Trophoblast cell (in vitro differentiated cells and primary cell): ENCODE results near the gene TCOF1.

Source experiments
- DNase-seq, 2 donors: peaks; one replicate each; pipeline ENCODE4 v3.0.0-alpha.2; 2016
- H2AFZ ChIP-seq: 2 replicates; pipeline ENCODE4 v1.6.1; 2013; ENCODE audit warnings: low read length, moderate library complexity, mild to moderate bottlenecking; ENCODE audit not compliant: insufficient read depth, poor library complexity
- H2AK5ac ChIP-seq: 2 replicates; pipeline ENCODE4 v1.6.1; 2013; ENCODE audit warnings: mild to moderate bottlenecking, low read length
- H2BK120ac ChIP-seq: 2 replicates; pipeline ENCODE4 v1.6.1; 2013; ENCODE audit warnings: low read length, mild to moderate bottlenecking, moderate library complexity; ENCODE audit not compliant: insufficient read depth, poor library complexity
- H2BK12ac ChIP-seq: 2 replicates; pipeline ENCODE4 v1.6.1; 2013; ENCODE audit warnings: mild to moderate bottlenecking, low read length, moderate library complexity
- H2BK5ac ChIP-seq: 2 replicates; pipeline ENCODE4 v1.6.1; 2013; ENCODE audit warnings: low read length, low read depth, moderate library complexity, mild to moderate bottlenecking; ENCODE audit not compliant: poor library complexity
- H3K14ac ChIP-seq: 2 replicates; pipeline ENCODE4 v1.6.1; 2013; ENCODE audit warnings: mild to moderate bottlenecking, low read length
- H3K18ac ChIP-seq: 2 replicates; pipeline ENCODE4 v1.6.1; 2013; ENCODE audit warnings: mild to moderate bottlenecking, low read length
- H3K23ac ChIP-seq: 2 replicates; pipeline ENCODE4 v1.6.1; 2013; ENCODE audit warnings: low read length
- H3K27ac ChIP-seq: 2 replicates; pipeline ENCODE4 v1.5.1; 2013; ENCODE audit warnings: low read depth, mild to moderate bottlenecking, inconsistent platforms, low read length, moderate library complexity
- H3K27me3 ChIP-seq: 2 replicates; pipeline ENCODE4 v1.6.1; 2013; ENCODE audit warnings: inconsistent platforms, mild to moderate bottlenecking, low read length, moderate library complexity; ENCODE audit not compliant: insufficient read depth
- H3K36me3 ChIP-seq, 2 experiments: 1 replicate in 1 of 2; 2 replicates in 1 of 2; pipeline ENCODE4 v1.6.1; 2013; ENCODE audit warnings: low read length in 2 of 2, mild to moderate bottlenecking in 2 of 2, moderate library complexity in 1 of 2; ENCODE audit not compliant: insufficient read depth in 2 of 2, control insufficient read depth in 1 of 2
- H3K4ac ChIP-seq: 2 replicates; pipeline ENCODE4 v1.6.1; 2013; ENCODE audit warnings: low read depth, mild to moderate bottlenecking, low read length, moderate library complexity
- H3K4me1 ChIP-seq, 2 experiments: 1 replicate in 1 of 2; 2 replicates in 1 of 2; pipeline ENCODE4 v1.6.1; 2013; ENCODE audit warnings: low read length in 2 of 2, mild to moderate bottlenecking in 2 of 2, moderate library complexity in 1 of 2; ENCODE audit not compliant: insufficient read depth in 2 of 2, control insufficient read depth in 1 of 2
- H3K4me2 ChIP-seq: 2 replicates; pipeline ENCODE4 v1.6.1; 2013; ENCODE audit warnings: inconsistent platforms, mild to moderate bottlenecking, low read length, moderate library complexity
- H3K4me3 ChIP-seq: 2 replicates; pipeline ENCODE4 v1.5.1; 2013; ENCODE audit warnings: mild to moderate bottlenecking, low read depth, low read length, inconsistent platforms
- H3K79me1 ChIP-seq: one replicate; pipeline ENCODE4 v1.6.1; 2013; ENCODE audit warnings: low read length
- H3K79me2 ChIP-seq: 2 replicates; pipeline ENCODE4 v1.6.1; 2013; ENCODE audit warnings: low read length, mild to moderate bottlenecking; ENCODE audit not compliant: control insufficient read depth, insufficient read depth, poor library complexity
- H3K9ac ChIP-seq: 2 replicates; pipeline ENCODE4 v1.6.1; 2013; ENCODE audit warnings: mild to moderate bottlenecking, low read length
- H3K9me3 ChIP-seq: 2 replicates; pipeline ENCODE4 v1.6.1; 2013; ENCODE audit warnings: low read depth, mild to moderate bottlenecking, control low read depth, inconsistent platforms, low read length; ENCODE audit not compliant: insufficient read depth
- H4K12ac ChIP-seq: 2 replicates; pipeline ENCODE4 v1.6.1; 2013; ENCODE audit warnings: low read depth, mild to moderate bottlenecking, low read length, moderate library complexity
- H4K8ac ChIP-seq: 2 replicates; pipeline ENCODE4 v1.6.1; 2013; ENCODE audit warnings: low read depth, mild to moderate bottlenecking, low read length, moderate library complexity
- H4K91ac ChIP-seq: one replicate; pipeline ENCODE4 v1.6.1; 2013; ENCODE audit warnings: low read depth, mild to moderate bottlenecking, low read length, moderate library complexity
- WGBS: extraction: QIAGEN DNeasy Blood & Tissue Kit; methylation state at CpG from one replicate; pipeline ENCODE4 v1.1.7; 2013; ENCODE audit warnings: missing lambda C conversion rate; ENCODE audit not compliant: insufficient read length, insufficient coverage; ENCODE audit errors: extremely low coverage; 5-methylcytosine and 5-hydroxymethylcytosine counted together

The TCOF1 gene

DNA sequence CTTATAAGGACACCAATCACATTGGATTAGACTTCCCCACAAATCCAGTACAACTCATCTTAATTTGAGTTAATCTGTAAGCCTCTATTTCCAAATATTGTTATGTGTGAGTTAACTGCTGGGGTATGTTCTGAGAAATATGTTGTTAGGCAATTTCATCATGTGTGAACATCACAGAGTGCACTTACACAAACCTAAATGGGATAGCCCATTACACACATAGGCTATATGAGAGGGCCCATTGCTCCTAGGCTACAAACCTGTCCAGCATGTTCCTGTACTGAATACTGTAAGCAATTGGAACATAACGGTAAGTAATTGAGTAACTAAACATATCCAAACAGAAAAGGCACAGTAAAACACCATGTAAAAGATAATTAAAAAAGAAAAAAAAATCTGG, 35.7 kb upstream of the TCOF1 start:
- H2AK5ac ChIP-seq, result no peak overlapping the region

GRCh38 chr5:150322202-150322601, 35.3 kb upstream of the TCOF1 start:
- peaks cover 13% of the 10 kb centered on the region for H3K79me1 ChIP-seq
- peak; percentile 87 to 94 for DNase-seq
- H3K4ac ChIP-seq, result no peak overlapping the region
- H3K27ac ChIP-seq, result no peak overlapping the region
- no peak overlapping the region for H2BK5ac ChIP-seq
- no peak overlapping the region for H3K9ac ChIP-seq
- H3K9me3 ChIP-seq, result no peaks in the 10 kb centered on the region
- H2AFZ ChIP-seq, result no peak overlapping the region
- no peaks in the 10 kb centered on the region for H3K79me2 ChIP-seq
- no peak overlapping the region for H4K12ac ChIP-seq
- peaks cover 25 to 35% of the 10 kb centered on the region in 2 experiments for H3K4me1 ChIP-seq
- H4K91ac ChIP-seq, result no peak overlapping the region
- no peak overlapping the region for H2BK12ac ChIP-seq
- no peak overlapping the region for H3K23ac ChIP-seq
- no peak overlapping the region for H2AK5ac ChIP-seq
- no peak overlapping the region for H3K14ac ChIP-seq
- no peaks in the 10 kb centered on the region for H3K27me3 ChIP-seq
- H4K8ac ChIP-seq, result no peak overlapping the region
- H3K18ac ChIP-seq, result no peak overlapping the region
- no peaks in the 10 kb centered on the region for H3K36me3 ChIP-seq
- no peak overlapping the region for H3K4me3 ChIP-seq
- H2BK120ac ChIP-seq, result no peak overlapping the region
- no peak overlapping the region for H3K4me2 ChIP-seq

More for the DNA sequence above, 35.7 kb upstream of the TCOF1 start:
- no CpG with 5 or more reads among the region's 1 CpG for WGBS
- no peaks in the 10 kb centered on the region for H3K36me3 ChIP-seq
- peaks cover 26 to 38% of the 10 kb centered on the region in 2 experiments for H3K4me1 ChIP-seq
- H3K23ac ChIP-seq, result no peak overlapping the region
- H4K8ac ChIP-seq, result no peak overlapping the region
- H3K27me3 ChIP-seq, result no peaks in the 10 kb centered on the region
- no peak overlapping the region for H3K4me2 ChIP-seq
- peaks cover 13% of the 10 kb centered on the region for H3K79me1 ChIP-seq
- no peaks in the 10 kb centered on the region for H3K9me3 ChIP-seq
- H3K9ac ChIP-seq, result no peak overlapping the region
- no peak overlapping the region for H4K12ac ChIP-seq
- no peak overlapping the region for H3K18ac ChIP-seq
- no peak overlapping the region for H3K4ac ChIP-seq
- no peak overlapping the region for H2BK12ac ChIP-seq
- no peak overlapping the region for H2AFZ ChIP-seq
- no peak overlapping the region for H2BK120ac ChIP-seq
- H3K79me2 ChIP-seq, result no peaks in the 10 kb centered on the region
- H2BK5ac ChIP-seq, result no peak overlapping the region
- H3K14ac ChIP-seq, result no peak overlapping the region
- no peak overlapping the region for H4K91ac ChIP-seq
- DNase-seq, result peak; percentile 74 to 88
- H3K27ac ChIP-seq, result no peak overlapping the region
- no peak overlapping the region for H3K4me3 ChIP-seq

GRCh38 chr5:150323092-150323491, 34.4 kb upstream of the TCOF1 start:
- H3K79me2 ChIP-seq, result no peaks in the 10 kb centered on the region
- H3K14ac ChIP-seq, result no peak overlapping the region
- H2AFZ ChIP-seq, result no peak overlapping the region
- no peak overlapping the region for H3K18ac ChIP-seq
- no peak overlapping the region for H2BK5ac ChIP-seq
- peak; percentile 87 to 99 for DNase-seq
- no peak overlapping the region for H2BK12ac ChIP-seq
- no peak overlapping the region for H2BK120ac ChIP-seq
- H3K4me1 ChIP-seq, result peaks cover 22 to 30% of the 10 kb centered on the region in 2 experiments
- H4K91ac ChIP-seq, result no peak overlapping the region
- no CpG with 5 or more reads among the region's 6 CpGs for WGBS
- H3K36me3 ChIP-seq, result no peaks in the 10 kb centered on the region
- H3K9me3 ChIP-seq, result no peaks in the 10 kb centered on the region
- H3K9ac ChIP-seq, result no peak overlapping the region
- no peak overlapping the region for H3K23ac ChIP-seq
- no peak overlapping the region for H3K4ac ChIP-seq
- no peaks in the 10 kb centered on the region for H3K27me3 ChIP-seq
- no peak overlapping the region for H3K4me2 ChIP-seq
- no peak overlapping the region for H2AK5ac ChIP-seq
- no peak overlapping the region for H3K4me3 ChIP-seq
- no peak overlapping the region for H3K27ac ChIP-seq
- H4K12ac ChIP-seq, result no peak overlapping the region
- peaks cover 10% of the 10 kb centered on the region for H3K79me1 ChIP-seq
- no peak overlapping the region for H4K8ac ChIP-seq

DNA sequence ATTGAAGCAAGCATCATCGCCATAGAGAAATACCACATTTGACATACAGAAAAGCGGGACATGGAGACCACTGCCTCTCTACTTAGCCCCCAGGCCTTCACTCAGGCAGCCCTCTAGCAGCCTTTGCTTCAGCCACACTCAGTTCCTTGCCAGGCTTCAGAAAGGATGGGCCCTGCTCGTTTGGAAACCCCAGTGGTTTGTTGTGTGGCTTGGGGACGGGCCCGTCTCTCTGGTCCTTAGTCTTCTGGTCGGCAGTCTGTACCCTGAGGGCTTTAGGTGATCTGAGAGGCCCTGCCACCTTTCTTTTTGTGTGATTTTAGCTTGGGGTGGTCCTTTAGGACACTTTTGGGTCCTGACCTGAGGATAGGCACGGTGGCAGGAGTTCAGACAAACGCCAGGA, 33.7 kb upstream of the TCOF1 start:
- no peaks in the 10 kb centered on the region for H3K9me3 ChIP-seq
- H3K14ac ChIP-seq, result no peak overlapping the region
- no peak overlapping the region for H4K12ac ChIP-seq
- H2AK5ac ChIP-seq, result no peak overlapping the region
- no CpG with 5 or more reads among the region's 8 CpGs for WGBS
- H3K4me2 ChIP-seq, result no peak overlapping the region
- H4K8ac ChIP-seq, result no peak overlapping the region
- no peak overlapping the region for H2BK120ac ChIP-seq
- no peak overlapping the region for H3K23ac ChIP-seq
- peaks cover 18 to 24% of the 10 kb centered on the region in 2 experiments for H3K4me1 ChIP-seq
- H2AFZ ChIP-seq, result no peak overlapping the region
- H3K4ac ChIP-seq, result no peak overlapping the region
- H3K36me3 ChIP-seq, result no peaks in the 10 kb centered on the region
- H3K27me3 ChIP-seq, result no peaks in the 10 kb centered on the region
- H4K91ac ChIP-seq, result no peak overlapping the region
- no peak overlapping the region for H2BK5ac ChIP-seq
- H3K79me1 ChIP-seq, result peaks cover 6% of the 10 kb centered on the region
- no peaks in the 10 kb centered on the region for H3K79me2 ChIP-seq
- H3K4me3 ChIP-seq, result no peak overlapping the region
- H2BK12ac ChIP-seq, result peak overlapping the region; percentile 27
- no peak overlapping the region for H3K27ac ChIP-seq
- H3K18ac ChIP-seq, result no peak overlapping the region
- H3K9ac ChIP-seq, result no peak overlapping the region
- DNase-seq, result no peak
